ENCODE data around the gene GPR42.

The GPR42 gene

GRCh38 chr19:35351411-35352176 is 19.3 kb upstream of the GPR42 start:
- H3K27ac ChIP-seq: no peak overlapping the region
- no peaks in the 10 kb centered on the region for H3K27me3 ChIP-seq (ENCODE audit: insufficient read depth, low read depth, severe bottlenecking)
- no peak for TF ChIP-seq CTCF (IDR thresholded peaks at IDR 0.05; ENCODE audit: low read depth, low read length)
- no peaks in the 10 kb centered on the region for H3K9me3 ChIP-seq (ENCODE audit: severe bottlenecking)
- H3K4me3 ChIP-seq (ENCODE audit: low read depth, low read length): no peak overlapping the region
- DNase-seq: no peak
- no peaks in the 10 kb centered on the region for H3K36me3 ChIP-seq

DNA sequence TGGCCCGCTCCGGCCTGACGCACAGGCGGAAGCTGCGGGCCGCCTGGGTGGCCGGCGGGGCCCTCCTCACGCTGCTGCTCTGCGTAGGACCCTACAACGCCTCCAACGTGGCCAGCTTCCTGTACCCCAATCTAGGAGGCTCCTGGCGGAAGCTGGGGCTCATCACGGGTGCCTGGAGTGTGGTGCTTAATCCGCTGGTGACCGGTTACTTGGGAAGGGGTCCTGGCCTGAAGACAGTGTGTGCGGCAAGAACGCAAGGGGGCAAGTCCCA is 18.8 kb upstream of the GPR42 start:
- Histone ChIP-seq H3K27me3 (ENCODE audit: insufficient read depth, low read depth, severe bottlenecking) (no peaks in the 10 kb centered on the region), H3K27ac (no peak overlapping the region), H3K9me3 (ENCODE audit: severe bottlenecking) (no peaks in the 10 kb centered on the region), H3K4me3 (ENCODE audit: low read depth, low read length) (no peak overlapping the region), H3K36me3 (no peaks in the 10 kb centered on the region)
- no peak for DNase-seq
- TF ChIP-seq CTCF (IDR thresholded peaks at IDR 0.05; ENCODE audit: low read depth, low read length): no peak

GRCh38 chr19:35352448-35353304 is 18.2 kb upstream of the GPR42 start:
- Histone ChIP-seq H3K9me3 (ENCODE audit: severe bottlenecking) (no peaks in the 10 kb centered on the region), H3K27me3 (ENCODE audit: insufficient read depth, low read depth, severe bottlenecking) (no peaks in the 10 kb centered on the region), H3K27ac (no peak overlapping the region), H3K4me3 (ENCODE audit: low read depth, low read length) (no peak overlapping the region), H3K36me3 (no peaks in the 10 kb centered on the region)
- peak; percentile 77 for TF ChIP-seq CTCF (IDR thresholded peaks at IDR 0.05; ENCODE audit: low read depth, low read length)
- DNase-seq: peak; percentile 72

GRCh38 chr19:35353635-35354034 is 17.2 kb upstream of the GPR42 start:
- H3K27me3 ChIP-seq (ENCODE audit: insufficient read depth, low read depth, severe bottlenecking): no peaks in the 10 kb centered on the region

DNA sequence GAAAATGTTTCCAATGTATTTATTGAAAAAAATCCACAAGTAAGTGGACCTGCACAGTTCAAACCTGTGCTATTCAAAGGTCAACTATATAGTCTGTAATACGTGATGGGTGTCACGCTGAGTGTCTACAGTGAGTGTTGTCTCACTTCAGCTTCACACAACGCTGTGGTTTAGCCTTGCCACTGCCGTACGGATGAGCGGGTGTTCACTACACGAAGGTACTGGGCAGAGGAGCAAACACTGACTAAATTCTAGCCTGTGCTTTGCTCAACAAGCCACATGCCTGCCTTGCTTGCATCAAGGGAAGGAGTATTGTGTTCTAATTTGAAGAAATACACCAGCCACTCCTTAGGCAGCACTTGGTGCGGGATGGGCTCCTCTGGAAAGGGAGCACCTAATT is 16.0 kb upstream of the GPR42 start:
- Histone ChIP-seq H3K27ac (no peak overlapping the region), H3K9me3 (ENCODE audit: severe bottlenecking) (no peaks in the 10 kb centered on the region), H3K4me3 (ENCODE audit: low read depth, low read length) (no peak overlapping the region), H3K27me3 (ENCODE audit: insufficient read depth, low read depth, severe bottlenecking) (no peaks in the 10 kb centered on the region), H3K36me3 (no peaks in the 10 kb centered on the region)
- no peak for DNase-seq
- TF ChIP-seq CTCF (IDR thresholded peaks at IDR 0.05; ENCODE audit: low read depth, low read length): no peak

More at GRCh38 chr19:35353635-35354034, 17.2 kb upstream of the GPR42 start:
- Histone ChIP-seq H3K9me3 (ENCODE audit: severe bottlenecking) (no peaks in the 10 kb centered on the region), H3K36me3 (no peaks in the 10 kb centered on the region), H3K4me3 (ENCODE audit: low read depth, low read length) (no peak overlapping the region), H3K27ac (no peak overlapping the region)
- DNase-seq: no peak
- TF ChIP-seq CTCF (IDR thresholded peaks at IDR 0.05; ENCODE audit: low read depth, low read length): no peak

Measured in WERI-Rb-1 (cell line).